DMS153 (cell line): ENCODE data around the gene ADAMTS2.

Source experiments
- DNase-seq: peaks from one replicate; lab custom pipeline; 2025; lab: John Stamatoyannopoulos, UW

Gene ADAMTS2

GRCh38 chr5:179254638-179255271 lies 90.5 kb downstream of the ADAMTS2 start:
- no peak for DNase-seq

GRCh38 chr5:179253730-179254129 lies 91.5 kb downstream of the ADAMTS2 start:
- no peak for DNase-seq

- DNase-seq: no peak
Measured at GRCh38 chr5:179251276-179251969, 93.8 kb downstream of the ADAMTS2 start.

- no peak for DNase-seq
Measured at GRCh38 chr5:179250561-179251225, 94.6 kb downstream of the ADAMTS2 start.

- DNase-seq: no peak
Measured at GRCh38 chr5:179246227-179246626, 99.0 kb downstream of the ADAMTS2 start.

- DNase-seq: no peak
Measured at GRCh38 chr5:179245031-179245430, 100.2 kb downstream of the ADAMTS2 start.

- DNase-seq: no peak
Measured at GRCh38 chr5:179244044-179244443, 101.2 kb downstream of the ADAMTS2 start.

GRCh38 chr5:179243333-179243732 lies 101.9 kb downstream of the ADAMTS2 start:
- no peak for DNase-seq

GRCh38 chr5:179242676-179243075 lies 102.6 kb downstream of the ADAMTS2 start:
- no peak for DNase-seq

GRCh38 chr5:179241764-179242370 lies 103.4 kb downstream of the ADAMTS2 start:
- DNase-seq: no peak

GRCh38 chr5:179241175-179241574 lies 104.1 kb downstream of the ADAMTS2 start:
- no peak for DNase-seq

- no peak for DNase-seq
Measured at GRCh38 chr5:179240561-179240960, 104.7 kb downstream of the ADAMTS2 start.

- DNase-seq: no peak
Measured at GRCh38 chr5:179239256-179240135, 105.8 kb downstream of the ADAMTS2 start.

- no peak for DNase-seq
Measured at GRCh38 chr5:179238628-179238970, 106.7 kb downstream of the ADAMTS2 start.

GRCh38 chr5:179237770-179238627 lies 107.3 kb downstream of the ADAMTS2 start:
- DNase-seq: no peak

GRCh38 chr5:179235416-179236400 lies 109.6 kb downstream of the ADAMTS2 start:
- DNase-seq: no peak

GRCh38 chr5:179234563-179235135 lies 110.6 kb downstream of the ADAMTS2 start:
- no peak for DNase-seq

- no peak for DNase-seq
Measured at GRCh38 chr5:179233909-179234562, 111.2 kb downstream of the ADAMTS2 start.
